A549 (cell line): ENCODE measurements around the gene MS4A1.

Experiments
- CTCF ChIP-seq: fragments of >200 bp; sonication (Bioruptor Twin); formaldehyde crosslinking; IDR thresholded peaks from 3 replicates; pipeline ENCODE4 v1.5.1; 2016
- MYC ChIP-seq: IDR thresholded peaks from 2 replicates; pipeline ENCODE4 v1.6.1; 2012; ENCODE audit warnings: mild to moderate bottlenecking, inconsistent platforms, low read length, improper control_type of control experiment, borderline replicate concordance
- NFE2L2 ChIP-seq: fragments of 150-350 bp; conservative IDR thresholded peaks from 2 replicates; pipeline ENCODE4 v1.6.1; 2014; ENCODE audit warnings: low read length

GRCh38 chr11:60422609-60423008, 33.0 kb upstream of the MS4A1 start:
- TF ChIP-seq CTCF (no peak), NFE2L2 (no peak), MYC (no peak)
